8988T (cell line): Measurements from ENCODE around the gene CHURC1.

Experiments used
- DNase-seq: peaks from one replicate; pipeline ENCODE4 v3.0.0; 2011

Gene CHURC1

DNA sequence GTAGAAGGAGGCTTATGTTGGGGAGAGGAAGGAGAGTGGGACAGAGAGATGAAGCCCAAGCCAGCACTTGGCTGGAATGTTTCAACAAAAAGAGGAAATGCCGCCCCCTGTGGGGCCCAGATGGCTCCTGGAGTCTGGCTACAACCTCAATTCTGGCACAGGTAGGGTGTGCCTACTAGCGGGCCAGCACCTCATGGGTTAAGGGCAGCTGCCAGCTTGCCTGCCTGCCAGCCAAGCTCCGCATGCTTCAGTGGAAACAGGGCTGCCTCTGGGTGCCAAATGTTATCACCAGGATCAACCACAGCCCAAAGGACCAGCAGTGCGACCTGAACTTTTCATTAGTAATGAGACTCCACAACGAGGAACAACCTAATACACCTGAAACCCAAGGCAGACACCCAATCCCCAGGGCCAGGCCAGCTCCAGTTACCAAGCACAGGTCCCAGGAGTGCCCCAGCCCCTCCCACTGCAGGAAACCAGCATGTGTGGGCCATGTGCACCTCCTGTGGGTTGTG is 46.6 kb downstream of the CHURC1 start:
- no peak for DNase-seq

DNA sequence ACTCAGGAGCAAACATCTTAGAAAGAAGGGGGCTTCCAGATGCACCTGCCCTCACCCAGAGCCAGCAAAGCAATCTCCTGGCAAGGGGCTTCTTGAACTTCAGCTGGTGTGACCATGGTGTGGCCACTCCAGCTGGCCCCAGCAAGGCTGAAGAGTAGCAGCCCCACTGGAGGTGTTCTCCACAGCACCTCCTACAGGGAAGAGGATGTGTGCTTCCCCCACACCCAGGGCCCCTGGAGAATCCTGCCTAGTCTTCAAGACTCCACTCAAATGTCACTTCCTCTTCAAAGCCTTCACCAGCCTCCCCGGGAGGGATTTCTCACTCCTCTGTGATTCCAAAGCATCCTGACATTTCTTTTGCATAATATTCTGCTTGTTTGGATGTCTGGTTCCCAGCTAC is 49.4 kb downstream of the CHURC1 start:
- no peak for DNase-seq

DNA sequence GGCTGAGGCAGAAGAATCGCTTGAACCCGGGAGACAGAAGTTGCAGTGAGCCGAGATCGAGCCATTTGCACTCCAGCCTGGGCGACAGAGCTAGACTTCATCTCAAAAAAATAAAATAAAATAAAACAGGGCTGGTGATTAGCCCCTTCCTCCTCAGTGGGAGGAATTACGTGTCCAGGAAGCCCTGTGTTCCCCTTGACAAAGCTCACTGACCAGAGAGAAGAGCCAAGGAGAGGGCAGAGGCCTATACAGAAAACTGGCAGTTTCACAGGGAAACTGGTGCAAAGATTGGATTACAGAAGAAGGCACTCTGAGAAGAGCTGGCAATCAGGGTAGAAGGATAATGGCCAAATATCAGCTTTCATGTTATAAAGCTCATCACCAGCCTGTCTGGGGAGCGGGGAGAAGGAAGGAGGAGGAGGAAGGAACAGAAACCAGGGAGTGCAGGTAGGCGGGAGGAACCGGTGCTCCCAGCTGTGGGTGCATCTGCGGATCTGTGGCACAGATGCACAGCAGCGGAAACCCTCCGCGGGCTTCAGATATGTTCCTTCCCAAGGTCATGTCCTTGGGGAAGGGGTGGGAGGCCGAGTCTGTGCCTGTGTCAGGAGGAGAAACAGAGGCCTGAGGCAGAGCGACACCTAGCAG is 51.2 kb downstream of the CHURC1 start:
- DNase-seq: no peak

DNA sequence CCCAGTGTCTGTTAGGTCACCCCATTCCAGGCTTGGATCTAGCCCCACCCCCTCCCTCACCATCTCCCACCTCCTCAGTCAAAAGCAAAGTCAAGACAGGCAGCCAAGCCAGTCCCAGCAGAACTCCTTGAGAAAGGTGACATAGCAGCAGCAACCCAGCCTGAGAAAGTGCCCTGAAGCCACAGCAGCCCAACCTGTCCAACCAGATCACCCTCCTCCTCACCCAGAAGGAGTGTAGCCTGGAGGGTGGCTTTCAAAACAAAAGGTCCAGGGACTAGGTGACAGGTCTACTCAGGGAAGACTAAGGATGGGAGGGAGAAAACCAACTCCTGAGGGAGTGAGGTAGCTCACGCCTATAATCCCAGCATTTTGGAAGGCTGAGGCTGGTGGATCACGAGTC is 52.7 kb downstream of the CHURC1 start:
- no peak for DNase-seq

DNA sequence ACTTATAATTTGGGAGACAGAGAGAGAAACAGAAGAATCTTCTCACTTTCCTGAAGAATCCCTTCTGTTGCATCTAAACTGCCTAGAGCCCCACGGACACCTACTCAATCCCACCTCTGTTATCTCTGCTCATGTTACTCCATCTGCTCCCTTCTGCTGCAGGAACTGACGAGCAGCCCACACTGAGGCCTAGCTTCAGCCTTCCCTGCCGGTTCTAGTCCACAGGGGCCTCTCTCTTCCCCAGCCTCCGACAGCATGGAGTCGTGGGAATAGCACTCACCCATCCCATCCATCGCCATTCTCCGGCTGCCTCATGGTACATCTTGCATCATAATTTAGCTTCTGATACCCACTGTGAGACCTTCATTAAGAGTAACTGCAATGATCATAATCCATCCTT is 53.9 kb downstream of the CHURC1 start:
- no peak for DNase-seq

DNA sequence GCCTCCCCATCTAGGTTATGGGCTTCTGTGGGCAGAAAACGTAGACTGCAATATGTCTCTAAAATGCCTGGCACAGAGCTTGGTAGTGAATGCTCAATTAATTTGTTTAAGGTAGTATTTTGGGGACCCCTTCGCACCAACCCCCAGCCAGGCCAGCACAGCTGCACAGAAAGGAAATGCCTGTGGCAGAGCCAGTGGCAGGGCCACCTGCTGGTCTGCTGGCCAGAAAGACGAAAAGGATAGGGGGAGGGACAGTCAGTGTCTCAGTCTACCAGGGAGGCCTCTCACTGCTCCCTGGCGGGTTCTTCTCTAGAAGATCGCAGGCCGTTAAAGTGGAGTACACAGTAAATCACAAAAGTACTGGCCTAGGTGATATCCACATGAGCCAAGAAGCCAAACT is 54.4 kb downstream of the CHURC1 start:
- DNase-seq: no peak

DNA sequence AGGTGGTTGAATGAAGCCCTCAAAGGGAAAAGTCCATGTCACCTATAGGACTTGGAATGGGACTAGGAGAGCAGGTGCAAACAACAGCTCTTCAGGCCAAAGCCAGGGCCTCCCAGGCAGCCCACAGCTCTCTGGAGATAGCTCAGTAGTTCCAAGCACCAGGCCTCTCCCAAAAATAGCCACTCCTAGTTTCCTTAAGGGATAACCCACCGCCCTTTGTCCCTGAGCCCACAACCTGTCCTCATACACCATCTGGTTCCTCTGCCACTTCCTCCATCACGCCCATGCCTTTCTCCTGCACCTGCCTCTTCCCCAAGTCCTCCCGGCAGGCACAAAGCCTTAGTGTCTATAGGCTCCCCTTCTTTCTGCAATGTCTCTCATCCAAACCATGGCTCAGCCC is 55.8 kb downstream of the CHURC1 start:
- DNase-seq: no peak

DNA sequence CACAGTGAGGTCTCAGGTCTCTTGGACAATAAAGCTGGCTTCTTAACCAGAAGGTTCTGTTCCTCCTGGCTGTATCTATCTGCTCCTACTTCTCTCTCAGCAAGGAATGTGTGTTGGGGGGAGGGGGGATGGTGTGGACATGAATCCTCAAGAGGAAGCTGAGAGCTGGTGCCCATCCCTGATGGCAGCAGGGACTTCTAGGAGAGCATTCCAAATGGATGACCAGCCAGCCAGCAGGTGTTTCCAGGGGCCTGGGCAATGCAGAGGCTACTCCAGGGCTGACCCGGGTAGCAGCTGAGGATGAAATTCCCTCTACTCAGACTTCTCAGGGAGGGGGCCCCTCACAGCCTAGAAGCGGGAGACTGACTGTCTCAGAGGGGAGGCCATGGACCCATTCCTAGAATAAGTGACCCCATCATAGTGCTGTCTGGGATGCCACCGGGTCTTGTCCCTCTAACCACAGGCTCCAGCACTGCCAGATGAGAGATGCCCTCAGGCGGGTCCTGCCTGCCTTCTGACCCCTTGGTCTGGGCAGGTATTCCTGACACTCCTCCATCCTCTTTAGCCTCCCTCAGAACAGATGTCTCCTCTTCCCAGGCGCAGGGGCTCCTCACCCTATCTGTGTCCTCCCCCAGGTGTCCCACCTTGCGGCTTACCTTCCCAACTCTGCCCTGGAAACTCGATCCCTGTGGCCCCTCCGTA is 56.7 kb downstream of the CHURC1 start:
- DNase-seq: peak; percentile 70

DNA sequence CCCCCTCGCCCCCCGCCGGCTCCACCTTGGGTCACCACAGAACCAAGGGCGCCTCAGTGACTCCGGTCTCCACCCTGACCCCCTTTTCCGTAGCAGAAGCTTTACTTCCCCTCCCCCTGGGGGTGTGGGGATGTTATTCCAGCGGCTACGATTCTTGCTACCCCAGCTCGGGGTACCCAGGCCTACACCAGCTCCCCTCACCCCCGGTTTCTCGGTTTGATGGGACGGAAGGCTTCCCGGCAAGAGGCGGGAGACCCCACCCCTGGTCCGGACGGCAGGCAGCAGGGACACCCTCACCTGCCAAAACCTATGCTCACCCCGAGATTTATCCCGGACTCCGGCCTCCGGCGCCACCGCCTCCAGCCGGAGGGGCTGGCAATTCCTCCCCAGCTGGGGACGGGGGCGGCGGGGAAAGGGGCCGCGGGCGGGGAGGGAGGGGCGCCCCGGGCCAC is 57.3 kb downstream of the CHURC1 start:
- peak; percentile 33 for DNase-seq

DNA sequence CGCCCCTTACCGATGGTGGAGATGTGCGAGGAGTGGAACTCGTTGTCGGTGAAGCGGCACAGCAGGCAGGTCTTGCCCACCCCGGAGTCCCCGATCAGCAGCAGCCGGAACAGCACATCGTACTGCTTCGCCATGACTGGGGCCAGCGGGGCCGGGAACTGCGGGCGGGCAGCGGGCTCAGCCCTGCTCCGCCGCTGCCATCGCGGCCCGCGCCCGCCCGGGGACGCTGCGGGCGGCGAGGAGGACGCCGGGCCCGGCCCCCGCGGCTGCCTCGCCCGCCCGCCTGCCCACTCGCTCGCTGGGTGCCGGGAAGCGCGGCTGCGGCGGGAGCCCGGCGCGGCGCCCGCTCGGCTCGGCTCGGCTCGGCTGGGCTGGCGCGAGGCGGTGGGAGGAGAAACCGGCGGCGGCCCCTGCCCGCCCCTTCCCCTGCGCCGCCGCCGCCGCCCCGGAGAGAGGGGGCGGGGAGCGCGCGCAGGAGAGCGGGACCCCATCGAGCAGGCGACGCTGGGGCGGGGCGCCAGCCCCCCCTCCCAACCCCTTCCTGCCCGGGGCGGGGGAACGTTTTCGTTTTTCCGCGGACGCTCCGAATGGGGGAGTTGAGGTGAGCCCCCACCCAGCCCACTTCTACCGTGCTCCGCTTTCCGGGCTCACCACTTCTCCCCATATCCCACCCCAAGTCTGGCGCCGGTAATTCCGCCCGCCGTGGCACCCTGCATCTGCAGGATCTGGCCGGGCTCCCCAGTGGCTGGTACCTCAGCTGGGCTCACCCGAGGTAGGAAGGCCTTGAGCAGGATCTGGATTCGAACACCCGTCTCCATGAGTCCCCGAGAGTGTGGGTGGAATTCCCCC is 57.9 kb downstream of the CHURC1 start, which contains the start of gene RAB15:
Gene RAB15 (minus strand): TSS at position 394 of the 849 bp plus-strand sequence. CDS start 260 bp downstream, at position 134.
- peak; percentile 62 for DNase-seq

DNA sequence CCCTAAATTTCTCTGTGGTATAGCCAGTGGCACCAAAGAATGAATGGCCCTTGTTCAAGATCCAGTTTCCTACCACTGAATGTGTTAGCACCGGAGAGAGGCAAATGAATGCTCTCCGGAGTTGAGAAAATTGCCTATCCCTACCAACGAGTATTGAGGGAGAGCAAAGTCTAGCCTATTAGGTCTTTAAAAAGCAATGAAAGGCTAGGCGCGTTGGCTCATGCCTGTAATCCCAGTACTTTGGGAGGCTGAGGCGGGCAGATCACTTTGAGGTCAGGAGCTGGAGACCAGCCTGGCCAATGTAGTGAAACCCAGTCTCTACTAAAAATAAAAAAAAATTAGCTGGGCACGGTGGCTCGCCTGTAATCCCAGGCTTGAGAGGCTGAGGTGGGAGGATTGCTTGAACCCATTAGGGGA is 58.8 kb downstream of the CHURC1 start:
- DNase-seq: no peak

DNA sequence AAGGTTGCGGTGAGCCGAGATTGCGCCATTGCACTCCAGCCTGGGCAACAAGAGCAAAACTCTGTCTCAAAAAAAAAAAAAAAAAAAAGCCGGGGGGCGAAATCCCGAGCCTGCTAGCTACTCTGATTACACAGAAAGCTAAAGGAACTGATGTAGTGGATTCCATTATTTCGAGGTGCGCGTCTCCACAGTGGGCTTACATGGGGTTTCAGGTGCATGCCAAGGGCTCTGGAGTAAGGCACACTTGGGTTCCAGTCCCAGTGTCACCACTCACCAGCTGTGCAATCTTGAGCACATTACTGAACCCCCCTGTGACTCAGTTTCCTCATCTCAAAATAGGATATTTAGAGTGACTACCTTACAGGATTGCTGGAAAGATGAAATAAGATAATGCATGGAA is 59.6 kb downstream of the CHURC1 start:
- DNase-seq: no peak

DNA sequence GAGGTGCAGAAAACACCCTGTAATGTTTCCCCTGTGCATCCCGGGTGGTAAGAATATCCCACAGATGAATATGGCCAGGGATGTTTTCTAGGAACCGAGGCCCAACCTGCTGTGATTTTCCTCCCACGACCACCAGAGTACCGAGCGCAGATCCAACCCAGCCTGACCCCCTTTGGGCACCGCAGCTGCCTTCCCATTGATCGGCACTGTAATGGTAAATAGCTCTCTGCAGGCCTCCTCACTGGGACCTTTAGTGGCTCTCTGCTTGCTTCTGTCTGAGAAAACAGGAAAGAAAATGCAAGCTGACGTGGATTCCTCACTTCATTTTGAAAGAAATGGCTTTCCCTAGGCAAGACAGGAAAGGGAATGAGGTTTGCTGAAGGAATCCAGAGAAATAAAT is 60.3 kb downstream of the CHURC1 start:
- DNase-seq: no peak

DNA sequence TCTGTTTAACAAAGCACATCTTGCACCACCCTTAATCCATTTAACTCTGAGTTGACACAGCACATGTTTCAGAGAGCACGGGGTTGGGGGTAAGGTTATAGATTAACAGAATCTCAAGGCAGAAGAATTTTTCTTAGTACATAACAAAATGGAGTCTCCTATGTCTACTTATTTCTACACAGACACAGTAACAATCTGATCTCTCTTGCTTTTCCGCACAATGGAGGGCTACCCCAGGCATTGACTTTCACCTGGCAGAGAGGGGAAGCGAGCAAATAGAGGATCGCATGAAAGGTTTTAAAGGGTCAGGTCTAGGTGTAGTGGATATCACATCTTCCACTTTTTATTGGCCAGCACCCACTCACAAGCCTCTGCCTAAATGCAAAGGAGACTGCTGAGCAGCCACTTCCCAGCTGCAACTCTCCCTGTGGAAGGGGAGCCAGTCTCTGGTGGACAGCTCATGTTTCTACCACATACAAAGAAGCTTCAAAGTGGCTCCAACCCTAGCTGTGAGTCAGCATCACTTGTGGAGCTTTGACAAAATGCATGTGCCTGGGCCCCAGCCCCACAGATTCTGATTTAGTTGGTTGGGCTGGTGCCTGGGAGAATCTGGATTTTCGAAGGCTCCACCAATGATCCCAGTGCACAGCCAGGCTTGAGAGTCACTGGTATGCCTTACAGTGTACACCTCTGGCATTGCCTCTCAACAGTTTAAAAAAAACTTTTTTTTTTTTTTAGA is 65.2 kb downstream of the CHURC1 start:
- DNase-seq: no peak

DNA sequence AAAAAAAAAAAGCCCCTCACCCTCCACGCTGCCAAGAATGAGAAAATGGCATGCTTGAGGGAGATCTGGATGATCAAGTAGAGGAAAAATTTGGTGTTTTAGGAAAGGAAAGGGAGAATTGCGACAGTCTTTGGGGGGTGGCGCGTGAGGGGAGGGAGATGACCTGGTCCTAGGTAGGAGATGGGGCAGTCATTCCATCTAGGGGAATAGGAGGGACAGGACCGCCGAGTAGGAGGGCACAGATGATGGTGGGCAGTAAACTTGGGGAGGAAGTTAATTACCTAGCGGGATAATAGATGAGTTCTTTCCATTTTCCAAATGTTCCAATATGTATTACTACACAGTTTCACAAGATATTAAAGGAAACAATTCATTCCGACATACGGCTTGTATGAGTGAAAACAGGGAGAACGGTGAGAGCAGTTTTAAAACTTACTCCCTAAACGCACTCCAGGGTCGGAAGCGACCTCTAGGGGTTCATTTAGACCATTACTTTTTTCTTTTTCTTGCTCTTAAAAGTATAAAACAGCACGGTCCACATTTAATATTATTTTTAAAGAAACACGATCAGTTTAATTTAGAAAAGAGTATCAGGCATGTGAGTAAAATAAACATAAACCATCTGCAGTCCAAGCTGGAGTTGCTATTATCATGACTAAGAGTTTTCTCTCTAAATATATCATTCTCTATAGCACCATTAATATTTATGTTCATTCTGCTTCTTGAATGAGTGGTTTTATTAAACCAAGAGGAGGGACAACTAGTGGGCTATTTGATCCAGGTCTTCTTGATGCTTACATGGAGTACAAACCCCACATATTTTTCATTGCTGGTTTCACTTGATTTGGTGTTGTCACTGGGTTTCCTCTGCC is 69.4 kb downstream of the CHURC1 start:
- no peak for DNase-seq
